ENCODE data around the gene FAM118A.

The FAM118A gene

DNA sequence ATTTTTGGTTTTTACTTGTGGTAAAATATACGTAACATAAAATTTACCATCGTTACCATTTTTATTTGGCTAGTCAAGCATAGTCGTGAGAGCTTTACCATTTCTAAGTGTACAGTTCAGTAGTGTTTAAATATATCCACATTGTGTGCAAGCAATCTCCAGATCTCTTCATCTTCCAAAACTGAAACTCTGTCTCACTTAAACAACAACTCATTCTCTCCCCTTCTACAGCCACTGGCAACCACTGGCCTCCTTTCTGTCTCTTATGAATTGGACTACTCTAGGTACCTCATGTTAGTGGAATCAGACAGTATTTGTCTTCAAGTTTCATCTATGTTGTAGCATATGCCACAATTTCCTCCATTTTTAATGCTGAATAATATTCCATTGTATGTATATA is 66.3 kb downstream of the FAM118A start:
- no peak for DNase-seq (ENCODE audit: low read depth, low spot score)

DNA sequence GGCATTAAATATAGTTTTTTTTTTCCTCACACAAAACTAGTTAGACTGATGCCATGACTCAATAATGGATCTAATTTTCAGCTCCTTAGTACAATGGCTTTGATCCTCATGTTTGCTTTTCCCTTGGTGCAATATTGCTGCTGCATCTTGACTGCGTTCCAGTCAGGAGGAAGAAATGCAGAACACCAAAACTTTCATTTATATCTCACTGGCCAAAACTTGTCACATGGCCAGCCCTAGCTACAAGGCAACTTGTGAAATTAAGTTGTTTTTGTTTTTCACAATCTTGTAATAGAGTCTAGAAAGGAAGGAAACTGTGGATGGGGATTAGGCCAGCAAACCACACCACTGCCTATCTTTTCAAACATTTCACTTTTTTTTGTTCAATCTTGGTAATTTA is 67.0 kb downstream of the FAM118A start:
- no peak for DNase-seq (ENCODE audit: low read depth, low spot score)

DNA sequence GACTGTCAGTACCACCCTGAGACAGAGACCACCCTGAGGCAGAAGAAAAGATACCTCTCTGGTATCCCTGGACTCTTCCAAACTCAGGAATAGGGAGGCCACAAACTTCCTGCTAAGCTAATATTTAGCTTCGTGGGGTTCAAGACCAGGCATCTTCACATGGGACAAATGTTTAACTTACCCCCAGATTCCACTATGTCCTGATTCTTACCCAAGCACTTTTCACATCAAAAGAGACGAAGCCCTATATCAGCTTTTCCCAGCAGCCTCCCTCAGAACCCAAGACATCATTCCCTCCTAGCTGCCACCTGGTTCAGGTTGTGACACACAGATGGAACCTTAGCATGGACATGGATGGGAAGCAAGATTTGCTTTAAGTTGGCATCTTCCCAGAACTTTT is 71.6 kb downstream of the FAM118A start:
- no peak for DNase-seq (ENCODE audit: low read depth, low spot score)

DNA sequence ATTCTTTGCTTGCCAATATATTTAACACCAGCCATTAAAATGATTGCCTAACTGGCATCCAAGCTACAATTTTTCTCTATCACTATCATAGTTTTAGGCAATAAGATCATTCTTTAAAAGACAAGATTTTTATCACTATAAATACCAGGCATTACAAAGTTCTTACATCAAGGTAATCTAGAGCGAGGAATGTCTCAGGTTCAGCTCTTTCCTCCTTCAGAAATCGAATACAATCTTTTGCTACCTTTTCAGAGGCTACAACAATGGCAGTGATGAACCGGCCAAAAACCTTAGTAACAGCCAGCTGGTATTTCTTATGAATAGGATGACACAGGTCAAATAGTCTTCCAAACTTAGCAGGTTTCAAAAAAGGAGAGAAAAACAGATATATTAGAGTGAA is 79.8 kb downstream of the FAM118A start:
- DNase-seq (ENCODE audit: low read depth, low spot score) = no peak

Measured in activated CD4-positive, CD25-positive, alpha-beta regulatory T cell treated with anti-CD3 and anti-CD28 coated beads, Interleukin-2, amount 50 U/mL, for 16 hours (primary cell).